Mesenchymal stem cell (in vitro differentiated cells and primary cell): ENCODE data around the gene FBXO39.

Experiments
- DNase-seq: peaks from one replicate; pipeline ENCODE4 v3.0.0-alpha.2; 2013
- H2AFZ ChIP-seq: one replicate; pipeline ENCODE4 v1.6.1; 2013; ENCODE audit warnings: low read depth, mild to moderate bottlenecking, control low read depth, inconsistent platforms, low read length, moderate library complexity
- H2AK5ac ChIP-seq: 2 replicates; pipeline ENCODE4 v1.6.1; 2013; ENCODE audit warnings: low read length, moderate library complexity, mild to moderate bottlenecking, inconsistent platforms; ENCODE audit not compliant: severe bottlenecking
- H2BK120ac ChIP-seq: one replicate; pipeline ENCODE4 v1.6.1; 2013; ENCODE audit warnings: low read depth, mild to moderate bottlenecking, inconsistent platforms, low read length, moderate library complexity
- H2BK12ac ChIP-seq, 2 experiments: one replicate each; pipeline ENCODE4 v1.6.1; 2013; ENCODE audit warnings: inconsistent platforms in 2 of 2, low read length in 2 of 2, mild to moderate bottlenecking in 2 of 2, moderate library complexity in 2 of 2, control low read depth in 1 of 2
- H2BK15ac ChIP-seq: one replicate; pipeline ENCODE4 v1.6.1; 2013; ENCODE audit warnings: mild to moderate bottlenecking, low read depth, inconsistent platforms; ENCODE audit not compliant: poor library complexity, severe bottlenecking
- H2BK5ac ChIP-seq: 2 replicates; pipeline ENCODE4 v1.6.1; 2013; ENCODE audit warnings: low read depth, mild to moderate bottlenecking, low read length, control low read depth, inconsistent platforms; ENCODE audit not compliant: poor library complexity, severe bottlenecking
- H3K14ac ChIP-seq, 2 experiments: one replicate each; pipeline ENCODE4 v1.6.1; 2013; ENCODE audit warnings: inconsistent platforms in 2 of 2, low read length in 2 of 2, control low read depth in 1 of 2, mild to moderate bottlenecking in 1 of 2, moderate library complexity in 1 of 2
- H3K18ac ChIP-seq, 2 experiments: one replicate each; pipeline ENCODE4 v1.6.1; 2013; ENCODE audit warnings: inconsistent platforms in 2 of 2, low read length in 2 of 2, control low read depth in 1 of 2, low read depth in 1 of 2, mild to moderate bottlenecking in 1 of 2
- H3K23ac ChIP-seq, 2 experiments: one replicate each; pipeline ENCODE4 v1.6.1; 2013; ENCODE audit warnings: inconsistent platforms in 2 of 2, low read length in 2 of 2, mild to moderate bottlenecking in 2 of 2, moderate library complexity in 2 of 2, control low read depth in 1 of 2
- H3K27ac ChIP-seq: 2 replicates; pipeline ENCODE4 v1.5.1; 2013; ENCODE audit warnings: mild to moderate bottlenecking, moderate library complexity, low read length, control low read depth, inconsistent platforms; ENCODE audit not compliant: poor library complexity, severe bottlenecking
- H3K27me3 ChIP-seq, 2 experiments: 2 replicates each; pipeline versions ENCODE4 v1.6.1 to v1.7.0; 2013; ENCODE audit warnings: low read length in 2 of 2, mild to moderate bottlenecking in 2 of 2, moderate library complexity in 2 of 2, control low read depth in 1 of 2, inconsistent platforms in 1 of 2; ENCODE audit not compliant: control insufficient read depth in 1 of 2, insufficient read depth in 1 of 2
- H3K36me3 ChIP-seq, 2 experiments: 2 replicates each; pipeline versions ENCODE4 v1.6.1 to v1.7.0; 2013; ENCODE audit warnings: low read length in 2 of 2, control low read depth in 1 of 2, inconsistent platforms in 1 of 2, low read depth in 1 of 2, mild to moderate bottlenecking in 1 of 2; ENCODE audit not compliant: insufficient read depth in 2 of 2, control insufficient read depth in 1 of 2
- H3K4ac ChIP-seq, 2 experiments: one replicate each; pipeline ENCODE4 v1.6.1; 2013; ENCODE audit warnings: inconsistent platforms in 2 of 2, low read length in 2 of 2, mild to moderate bottlenecking in 2 of 2, moderate library complexity in 2 of 2, control low read depth in 1 of 2, low read depth in 1 of 2
- H3K4me1 ChIP-seq: 2 replicates; pipeline ENCODE4 v1.6.1; 2013; ENCODE audit warnings: low read depth, low read length, control low read depth; ENCODE audit not compliant: control insufficient read depth, insufficient read depth
- H3K4me2 ChIP-seq: 2 replicates; pipeline ENCODE4 v1.6.1; 2013; ENCODE audit warnings: low read length, mild to moderate bottlenecking, inconsistent platforms; ENCODE audit not compliant: poor library complexity, severe bottlenecking
- H3K4me3 ChIP-seq, 2 experiments: 2 replicates each; pipeline versions ENCODE4 v1.5.1 to v1.7.0; 2013; ENCODE audit warnings: low read length in 2 of 2, mild to moderate bottlenecking in 2 of 2, control low read depth in 1 of 2, low read depth in 1 of 2; ENCODE audit not compliant: insufficient read depth in 1 of 2
- H3K79me1 ChIP-seq: replicated peaks from 2 replicates; pipeline ENCODE4 v1.6.1; 2013; ENCODE audit warnings: mild to moderate bottlenecking, control low read depth, low read length, inconsistent platforms; ENCODE audit not compliant: poor library complexity, severe bottlenecking
- H3K9ac ChIP-seq: 2 replicates; pipeline ENCODE4 v1.7.0; 2013; ENCODE audit warnings: mild to moderate bottlenecking, low read length, moderate library complexity
- H3K9me3 ChIP-seq: 2 replicates; pipeline ENCODE4 v1.7.0; 2013; ENCODE audit warnings: mild to moderate bottlenecking, low read length; ENCODE audit not compliant: control insufficient read depth
- H4K8ac ChIP-seq: one replicate; pipeline ENCODE4 v1.6.1; 2013; ENCODE audit warnings: inconsistent platforms, mild to moderate bottlenecking, low read length, moderate library complexity
- H4K91ac ChIP-seq: one replicate; pipeline ENCODE4 v1.6.1; 2013; ENCODE audit warnings: mild to moderate bottlenecking, low read length, inconsistent platforms
- WGBS: methylation state at CpG from one replicate; pipeline ENCODE4 v1.1.7; 2013; ENCODE audit warnings: mixed read lengths; 5-methylcytosine and 5-hydroxymethylcytosine counted together

The FBXO39 gene

GRCh38 chr17:6779411-6779810 lies 3.4 kb downstream of the FBXO39 start:
- Histone ChIP-seq H4K8ac (no peak overlapping the region), H3K4me3 (no peak overlapping the region), H4K91ac (no peak overlapping the region), H3K18ac (no peak overlapping the region), H3K79me1 (no peaks in the 10 kb centered on the region), H3K4ac (no peak overlapping the region), H3K27me3 (peaks cover 39 to 59% of the 10 kb centered on the region in 2 experiments), H3K4me1 (no peaks in the 10 kb centered on the region), H3K14ac (no peak overlapping the region), H2AFZ (no peak overlapping the region), H3K23ac (no peak overlapping the region), H3K9ac (no peak overlapping the region), H2BK120ac (no peak overlapping the region), H2BK15ac (no peak overlapping the region), H2BK5ac (no peak overlapping the region), H3K9me3 (peaks cover 16% of the 10 kb centered on the region), H3K4me2 (no peak overlapping the region), H2AK5ac (no peak overlapping the region), H3K27ac (no peak overlapping the region), H2BK12ac (no peak overlapping the region), H3K36me3 (peaks cover 0 to 2% of the 10 kb centered on the region in 2 experiments)
- WGBS = 42% methylated on average over 2 of the region's 2 CpGs
- DNase-seq = no peak

- H3K9me3 ChIP-seq = peaks cover 10% of the 10 kb centered on the region
- no peak overlapping the region for H2BK15ac ChIP-seq
- no peak overlapping the region for H3K4ac ChIP-seq
- H4K8ac ChIP-seq = no peak overlapping the region
- H2AK5ac ChIP-seq = no peak overlapping the region
- no peak overlapping the region for H3K9ac ChIP-seq
- H3K4me2 ChIP-seq = no peak overlapping the region
- H3K4me3 ChIP-seq = no peak overlapping the region
- H3K4me1 ChIP-seq = no peaks in the 10 kb centered on the region
- no peak overlapping the region for H2AFZ ChIP-seq
- WGBS = 68% methylated on average over 8 of the region's 8 CpGs
- H4K91ac ChIP-seq = no peak overlapping the region
- no peak overlapping the region for H2BK120ac ChIP-seq
- no peaks in the 10 kb centered on the region for H3K36me3 ChIP-seq
- H2BK12ac ChIP-seq = no peak overlapping the region
- H3K27ac ChIP-seq = no peak overlapping the region
- H3K23ac ChIP-seq = no peak overlapping the region
- no peak for DNase-seq
- no peak overlapping the region for H3K18ac ChIP-seq
- no peak overlapping the region for H3K14ac ChIP-seq
- peaks cover 36 to 59% of the 10 kb centered on the region in 2 experiments for H3K27me3 ChIP-seq
- no peak overlapping the region for H2BK5ac ChIP-seq
- no peaks in the 10 kb centered on the region for H3K79me1 ChIP-seq
Measured at GRCh38 chr17:6780001-6780400, 4.0 kb downstream of the FBXO39 start.

- Histone ChIP-seq H3K9ac (no peak overlapping the region), H2BK120ac (no peak overlapping the region), H2AK5ac (no peak overlapping the region), H2BK5ac (no peak overlapping the region), H3K36me3 (no peaks in the 10 kb centered on the region), H3K18ac (no peak overlapping the region), H3K27ac (no peak overlapping the region), H3K23ac (no peak overlapping the region), H3K27me3 (peaks cover 29 to 51% of the 10 kb centered on the region in 2 experiments), H3K4me2 (no peak overlapping the region), H2BK15ac (no peak overlapping the region), H2AFZ (no peak overlapping the region), H4K91ac (no peak overlapping the region), H3K4ac (no peak overlapping the region), H3K9me3 (peaks cover 8% of the 10 kb centered on the region), H3K14ac (no peak overlapping the region), H3K4me1 (no peaks in the 10 kb centered on the region), H3K79me1 (no peaks in the 10 kb centered on the region), H3K4me3 (no peak overlapping the region), H4K8ac (no peak overlapping the region), H2BK12ac (no peak overlapping the region)
- WGBS = 72% methylated on average over 3 of the region's 3 CpGs
- DNase-seq = no peak
Measured at GRCh38 chr17:6780886-6781285, 4.9 kb downstream of the FBXO39 start.

GRCh38 chr17:6782244-6782643 lies 6.2 kb downstream of the FBXO39 start:
- no peak for DNase-seq
- Histone ChIP-seq H3K23ac (no peak overlapping the region), H3K9me3 (peaks cover 8% of the 10 kb centered on the region), H3K14ac (no peak overlapping the region), H2AFZ (no peak overlapping the region), H3K4me2 (no peak overlapping the region), H4K91ac (no peak overlapping the region), H4K8ac (no peak overlapping the region), H3K9ac (no peak overlapping the region), H3K4me1 (no peaks in the 10 kb centered on the region), H3K4ac (no peak overlapping the region), H2BK15ac (no peak overlapping the region), H3K79me1 (no peaks in the 10 kb centered on the region), H2BK120ac (no peak overlapping the region), H3K4me3 (no peak overlapping the region), H2AK5ac (no peak overlapping the region), H3K18ac (no peak overlapping the region), H3K36me3 (no peaks in the 10 kb centered on the region), H3K27ac (no peak overlapping the region), H2BK12ac (no peak overlapping the region), H3K27me3 (peaks cover 18 to 41% of the 10 kb centered on the region in 2 experiments), H2BK5ac (no peak overlapping the region)
- no CpG with 5 or more reads among the region's 4 CpGs for WGBS
